Heart left ventricle (tissue), 16 donors: ENCODE data around the gene KIF5A. TPM values are rescaled to one million over a fixed set of nuclear protein-coding genes. Genes with fewer than 3 reads are reported as not detected.

Experiments
- ATAC-seq, 4 donors: fragments of 200-7000 bp; cut with Tn5 transposase; one replicate each; pipeline ENCODE4 v1.9.1; 2020 to 2022; ENCODE audit warnings: moderate library complexity in 4 of 4, mild to moderate bottlenecking in 3 of 4, moderate number of reproducible peaks in 1 of 4
- DNase-seq, 5 donors: peaks; one replicate each; pipeline ENCODE4 v3.0.0-alpha.2; 2020
- H3K27ac ChIP-seq, 12 donors: fragments of 200-600 bp; sonication (generic) in 4 of 12; one replicate each; pipeline versions ENCODE4 v1.5.0 to v1.8.0; 2016 to 2022; ENCODE audit warnings: mild to moderate bottlenecking in 2 of 12
- H3K27me3 ChIP-seq, 9 donors: fragments of 200-600 bp; sonication (generic) in 2 of 9; one replicate each; pipeline versions ENCODE4 v1.5.1 to v1.8.0; 2016 to 2022; ENCODE audit warnings: mild to moderate bottlenecking in 3 of 9
- H3K36me3 ChIP-seq, 9 donors: fragments of 200-600 bp; sonication (generic) in 2 of 9; one replicate each; pipeline versions ENCODE4 v1.5.0 to v1.8.0; 2018 to 2022; ENCODE audit warnings: mild to moderate bottlenecking in 2 of 9
- H3K4me1 ChIP-seq, 12 donors: fragments of 200-600 bp; sonication (generic) in 4 of 12; one replicate each; pipeline versions ENCODE4 v1.5.0 to v1.8.0; 2016 to 2022; ENCODE audit warnings: mild to moderate bottlenecking in 3 of 12
- H3K4me3 ChIP-seq, 12 donors: fragments of 200-600 bp; sonication (generic) in 4 of 12; one replicate each; pipeline versions ENCODE4 v1.5.0 to v1.8.0; 2017 to 2022; ENCODE audit warnings: mild to moderate bottlenecking in 9 of 12, moderate library complexity in 4 of 12
- H3K9me3 ChIP-seq, 12 donors: fragments of 200-600 bp; sonication (generic) in 4 of 12; one replicate each; pipeline versions ENCODE4 v1.5.0 to v1.8.0; 2016 to 2022; ENCODE audit warnings: mild to moderate bottlenecking in 1 of 12
- CTCF ChIP-seq, 12 donors: fragments of 200-600 bp; sonication (generic) in 4 of 12; IDR thresholded peaks; one replicate each; pipeline versions ENCODE4 v1.5.0 to v1.8.0; 2018 to 2022; ENCODE audit warnings: antibody characterized with exemption in 12 of 12, mild to moderate bottlenecking in 5 of 12
- POLR2A ChIP-seq, 2 donors: fragments of 450-650 bp; IDR thresholded peaks; one replicate each; pipeline ENCODE4 v1.6.1; 2017; ENCODE audit warnings: antibody characterized with exemption in 2 of 2, mild to moderate bottlenecking in 2 of 2, moderate library complexity in 2 of 2
- WGBS, 4 donors: extraction: QIAGEN DNeasy Blood & Tissue Kit in 2 of 4; methylation state at CpG; one replicate each; pipeline versions ENCODE4 v1.1.5 to v1.1.7; 2013 to 2018; 5-methylcytosine and 5-hydroxymethylcytosine counted together
- intact Hi-C, 10 donors: fragments of 100-400 bp; cut with DNase I; formaldehyde crosslinking; loops; one replicate each; pipeline versions ENCODE4 v1.11.1 to v1.14.2; 2022
- polyA plus RNA-seq, 2 donors: library from polyadenylated mRNA; stranded (reverse); fragments of 200-250 nt; gene quantifications; one replicate each; pipeline ENCODE4 v1.2.3, GENCODE V29; 2013
- total RNA-seq, 9 donors: library from RNA; depleted of rRNA in 2 of 9; stranded (reverse); fragments of >200 nt in 2 of 9; fragmentation: NEBNext Ultra II Directional in 3 of 9; extraction: Animal tissue kit (Norgen Biotek cat#: 25700) in 3 of 9; gene quantifications; one replicate each; pipeline versions ENCODE4 v1.1.0 to v1.2.4, GENCODE V29; 2016 to 2023
- donor health status: ischemic (EF 13 %, LVEDD 7.1; RV severe dilation, severe dysfunction).
- donor health status: healthy with polysubstance abuse.
- donor health status: DM: no; HTN: yes; CAD: no.
- donor health status: DM: no; HTN: no; CAD: no.
- donor health status: ischemic (EF 25% LVEDD 6.9; RV normal size, moderate dysfunction).
- donor health status: ischemic (EF 25% LVEDD 5.7; RV mildly dilated, moderate dysfunction).
- donor health status: healthy.
- donor health status: DM: yes; HTN: yes; CAD: no.
- donor health status: ischemic (EF 35%, LVEDD 5.7; RV mildly dilated, moderate dysfunction).
- donor health status: nonischemic (EF 11% LVEDD 7.7; RV severe dilation, severe dysfunction).
- donor health status: DM: yes; HTN: yes; CAD: no.
- donor health status: PGD.
- donor health status: ischemic (EF 29% LVEDD 5.4; RV normal size, mild dysfunction).
- donor health status: nonischemic (EF 23%, LVEDD 6.1; RV moderate dilation, normal function).

KIF5A gene
- total and polyA plus RNA-seq, 11 donors, result 0.06 to 0.31 (median 0.14) TPM; not detected in 3

GRCh38 chr12:57581802-57582201, 32.0 kb downstream of the KIF5A start:
- intact Hi-C loops, result loop anchor here in 8 of 10 donors (2.0 to 10.0 kb wide), 9 partner anchors 39 to 323 kb away; partner anchors contain the start of genes AGAP2 (in 2 of the 8), B4GALNT1 (in 2 of the 8) and OS9 (in 2 of the 8)
- Histone ChIP-seq H3K4me3 (no peak overlapping the region), H3K9me3 (no peaks in the 10 kb centered on the region), H3K27ac (no peak overlapping the region), H3K36me3 (no peaks in the 10 kb centered on the region), H3K27me3 (peaks cover 0 to 9% (median 2%) of the 10 kb centered on the region in 9 donors), H3K4me1 (peaks cover 0 to 7% (median 0%) of the 10 kb centered on the region in 12 donors)
- DNase-seq, result no peak
- no peak for ATAC-seq
- 80 to 100% (median 93%) methylated on average over 1 of the region's 1 CpG for WGBS, 4 donors
- TF ChIP-seq CTCF (IDR thresholded peaks at IDR 0.05) (no peak), POLR2A (IDR thresholded peaks at IDR 0.05) (no peak)

GRCh38 chr12:57582440-57582839, 32.6 kb downstream of the KIF5A start:
- H3K27me3 ChIP-seq, result peaks cover 0 to 16% (median 3%) of the 10 kb centered on the region in 9 donors
- H3K4me3 ChIP-seq, result no peak overlapping the region
- DNase-seq (no peak), ATAC-seq (no peak)
- 94 to 100% (median 98%) methylated on average over 1 of the region's 1 CpG for WGBS, 4 donors
- H3K27ac ChIP-seq, result no peak overlapping the region
- H3K4me1 ChIP-seq, result peaks cover 0 to 7% (median 0%) of the 10 kb centered on the region in 12 donors
- intact Hi-C loops, result loop anchor here in 8 of 10 donors (2.0 to 10.0 kb wide), 9 partner anchors 38 to 322 kb away; partner anchors contain the start of genes AGAP2 (in 2 of the 8), B4GALNT1 (in 2 of the 8) and OS9 (in 2 of the 8)
- H3K36me3 ChIP-seq, result no peaks in the 10 kb centered on the region
- no peak for TF ChIP-seq CTCF (IDR thresholded peaks at IDR 0.05)
- TF ChIP-seq POLR2A (IDR thresholded peaks at IDR 0.05), result no peak
- no peaks in the 10 kb centered on the region for H3K9me3 ChIP-seq

GRCh38 chr12:57583008-57583831, 33.4 kb downstream of the KIF5A start:
- DNase-seq (peak in 4 of 5 donors; percentile 56 to 74 (median 60)), ATAC-seq (peak; percentile 81 to 96 (median 93))
- peaks cover 0 to 7% (median 0%) of the 10 kb centered on the region in 12 donors for H3K4me1 ChIP-seq
- intact Hi-C loops, result loop anchor here (1.0 to 10.0 kb wide), 11 partner anchors 38 to 322 kb away; partner anchors contain the start of genes AGAP2 (in 2 of the 10), B4GALNT1 (in 2 of the 10) and OS9 (in 2 of the 10)
- H3K9me3 ChIP-seq, result no peaks in the 10 kb centered on the region
- no peaks in the 10 kb centered on the region for H3K36me3 ChIP-seq
- TF ChIP-seq CTCF (IDR thresholded peaks at IDR 0.05) (peak; percentile 89 to 96 (median 95)), POLR2A (IDR thresholded peaks at IDR 0.05) (no peak)
- no peak overlapping the region for H3K27ac ChIP-seq
- WGBS, 4 donors, result 45 to 50% (median 48%) methylated on average over 13 of the region's 13 CpGs
- H3K4me3 ChIP-seq, result no peak overlapping the region
- H3K27me3 ChIP-seq, result peaks cover 0 to 22% (median 3%) of the 10 kb centered on the region in 9 donors

- no peak for DNase-seq
- Histone ChIP-seq H3K9me3 (no peaks in the 10 kb centered on the region), H3K4me1 (peaks cover 0 to 7% (median 0%) of the 10 kb centered on the region in 12 donors), H3K27me3 (peaks cover 0 to 24% (median 3%) of the 10 kb centered on the region in 9 donors), H3K36me3 (no peaks in the 10 kb centered on the region), H3K4me3 (no peak overlapping the region), H3K27ac (no peak overlapping the region)
- intact Hi-C loops, result loop anchor here in 5 of 10 donors (1.0 to 10.0 kb wide), 8 partner anchors 36 to 321 kb away; partner anchors contain the start of genes AGAP2 (in 2 of the 5) and OS9 (in 2 of the 5)
- WGBS, 4 donors, result 90 to 97% (median 94%) methylated on average over 2 of the region's 2 CpGs
- no peak for TF ChIP-seq CTCF (IDR thresholded peaks at IDR 0.05)
- ATAC-seq, result no peak
Measured at GRCh38 chr12:57584050-57584449, 34.2 kb downstream of the KIF5A start.
